A549 (cell line): ENCODE data around the gene LRPPRC.

Experiments used
- FOSL2 ChIP-seq, 2 experiments: fragments of 450-650 bp in 1 of 2; fragments of >200 bp in 1 of 2; sonication (Bioruptor Twin) in 1 of 2; formaldehyde crosslinking; IDR thresholded peaks; 2 replicates each; pipeline versions ENCODE4 v1.5.0 to v1.6.1; 2016 to 2020; ENCODE audit warnings: mild to moderate bottlenecking in 1 of 2, moderate library complexity in 1 of 2
- KDM5A ChIP-seq: fragments of 200-600 bp; sonication (generic); IDR thresholded peaks from 2 replicates; pipeline ENCODE4 v1.6.1; 2016; ENCODE audit warnings: antibody characterized with exemption, mild to moderate bottlenecking
- TF ChIP-seq, protein P1 (sequence below): IDR thresholded peaks from 2 replicates; pipeline ENCODE4 v1.6.1; 2012
- TF ChIP-seq, protein P2 (sequence below): fragments of >200 bp; sonication (Bioruptor Twin); formaldehyde crosslinking; IDR thresholded peaks from 3 replicates; pipeline ENCODE4 v1.5.1; 2016

DNA sequence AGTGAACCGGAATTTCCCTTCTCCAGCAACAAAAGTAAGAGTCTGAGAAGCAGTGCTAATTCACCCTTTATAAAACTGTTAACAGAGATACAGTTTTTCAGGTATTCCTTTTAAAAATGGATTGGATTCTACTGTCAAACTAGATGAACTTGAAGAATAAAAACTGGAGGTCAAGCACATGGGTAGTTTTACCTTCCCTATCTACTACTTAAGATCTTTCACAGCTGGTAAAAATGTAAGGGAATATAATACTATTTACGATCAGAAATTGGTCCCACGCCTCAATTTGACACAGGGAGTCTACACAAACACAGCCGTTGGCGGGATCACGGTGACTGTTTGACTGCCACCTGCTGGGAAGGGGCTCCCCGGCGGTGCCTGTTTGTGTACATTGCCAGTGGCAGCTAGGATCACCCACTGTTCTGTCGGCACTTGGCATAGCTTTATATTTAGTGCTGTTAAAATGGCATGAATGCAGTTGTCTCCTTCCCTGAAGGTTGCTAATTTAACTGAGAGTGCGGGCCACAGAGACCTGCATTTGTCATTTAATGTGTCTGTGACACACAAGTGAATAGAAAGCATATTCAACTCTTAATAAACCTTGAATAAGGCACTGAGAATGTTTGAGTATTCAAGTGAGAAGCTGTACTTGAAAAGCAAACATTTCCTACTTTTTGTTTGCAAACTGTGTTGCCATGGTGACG is 97.5 kb downstream of the LRPPRC start:
- TF ChIP-seq, protein P1, sequence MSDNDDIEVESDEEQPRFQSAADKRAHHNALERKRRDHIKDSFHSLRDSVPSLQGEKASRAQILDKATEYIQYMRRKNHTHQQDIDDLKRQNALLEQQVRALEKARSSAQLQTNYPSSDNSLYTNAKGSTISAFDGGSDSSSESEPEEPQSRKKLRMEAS: peak; percentile 38; the same call in 1 of the 2 replicates
- TF ChIP-seq, protein P2, sequence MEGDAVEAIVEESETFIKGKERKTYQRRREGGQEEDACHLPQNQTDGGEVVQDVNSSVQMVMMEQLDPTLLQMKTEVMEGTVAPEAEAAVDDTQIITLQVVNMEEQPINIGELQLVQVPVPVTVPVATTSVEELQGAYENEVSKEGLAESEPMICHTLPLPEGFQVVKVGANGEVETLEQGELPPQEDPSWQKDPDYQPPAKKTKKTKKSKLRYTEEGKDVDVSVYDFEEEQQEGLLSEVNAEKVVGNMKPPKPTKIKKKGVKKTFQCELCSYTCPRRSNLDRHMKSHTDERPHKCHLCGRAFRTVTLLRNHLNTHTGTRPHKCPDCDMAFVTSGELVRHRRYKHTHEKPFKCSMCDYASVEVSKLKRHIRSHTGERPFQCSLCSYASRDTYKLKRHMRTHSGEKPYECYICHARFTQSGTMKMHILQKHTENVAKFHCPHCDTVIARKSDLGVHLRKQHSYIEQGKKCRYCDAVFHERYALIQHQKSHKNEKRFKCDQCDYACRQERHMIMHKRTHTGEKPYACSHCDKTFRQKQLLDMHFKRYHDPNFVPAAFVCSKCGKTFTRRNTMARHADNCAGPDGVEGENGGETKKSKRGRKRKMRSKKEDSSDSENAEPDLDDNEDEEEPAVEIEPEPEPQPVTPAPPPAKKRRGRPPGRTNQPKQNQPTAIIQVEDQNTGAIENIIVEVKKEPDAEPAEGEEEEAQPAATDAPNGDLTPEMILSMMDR: peak; percentile 61
- no peak for TF ChIP-seq KDM5A
- TF ChIP-seq FOSL2 (IDR thresholded peaks at IDR 0.05): no peak
- no peak for TF ChIP-seq FOSL2 (CRISPR knock-in tag; IDR thresholded peaks at IDR 0.05)
